Skeletal muscle tissue (tissue), 4 donors: ENCODE results near the gene PGPEP1. TPM values are rescaled to one million over a fixed set of nuclear protein-coding genes. Genes with fewer than 3 reads are reported as not detected.

Source experiments
- H3K27ac ChIP-seq: one replicate; pipeline ENCODE4 v1.7.0; 2013; ENCODE audit warnings: mild to moderate bottlenecking, low read depth, low read length, inconsistent platforms
- H3K27me3 ChIP-seq, 3 donors: one replicate each; pipeline ENCODE4 v1.7.0; 2013; ENCODE audit warnings: low read length in 3 of 3; ENCODE audit not compliant: control insufficient read depth in 3 of 3, insufficient read depth in 3 of 3
- H3K36me3 ChIP-seq, 3 donors: one replicate each; pipeline ENCODE4 v1.7.0; 2013; ENCODE audit warnings: low read length in 3 of 3; ENCODE audit not compliant: control insufficient read depth in 3 of 3, insufficient read depth in 3 of 3
- H3K4me1 ChIP-seq, 3 donors: one replicate each; pipeline ENCODE4 v1.7.0; 2013; ENCODE audit warnings: low read length in 3 of 3, mild to moderate bottlenecking in 3 of 3; ENCODE audit not compliant: control insufficient read depth in 3 of 3, insufficient read depth in 3 of 3
- H3K4me3 ChIP-seq, 3 donors: one replicate each; pipeline ENCODE4 v1.7.0; 2013; ENCODE audit warnings: low read length in 3 of 3
- H3K9ac ChIP-seq, 3 donors: one replicate each; pipeline ENCODE4 v1.7.0; 2013; ENCODE audit warnings: low read length in 3 of 3, mild to moderate bottlenecking in 3 of 3, moderate library complexity in 2 of 3, low read depth in 1 of 3
- H3K9me3 ChIP-seq, 3 donors: one replicate each; pipeline ENCODE4 v1.7.0; 2013; ENCODE audit warnings: low read length in 3 of 3; ENCODE audit not compliant: control insufficient read depth in 3 of 3
- total RNA-seq: library from RNA; depleted of rRNA; stranded (reverse); fragments of >200 nt; gene quantifications from one replicate; pipeline ENCODE4 v1.2.3, GENCODE V29; 2014
- donor health status: Osteomylitis.

Gene PGPEP1, protein sequence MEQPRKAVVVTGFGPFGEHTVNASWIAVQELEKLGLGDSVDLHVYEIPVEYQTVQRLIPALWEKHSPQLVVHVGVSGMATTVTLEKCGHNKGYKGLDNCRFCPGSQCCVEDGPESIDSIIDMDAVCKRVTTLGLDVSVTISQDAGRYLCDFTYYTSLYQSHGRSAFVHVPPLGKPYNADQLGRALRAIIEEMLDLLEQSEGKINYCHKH
- 10.4 TPM for total RNA-seq

GRCh38 chr19:18340190-18340989, at the start of gene PGPEP1:
TSS of gene PGPEP1 (plus strand) at chr19:18340598. CDS start at chr19:18340682, 84 bp downstream.
- Histone ChIP-seq H3K27me3 (no peaks in the 10 kb centered on the region), H3K4me3 (peak within 1 kb of the TSS; percentile 85 to 90 (median 87)), H3K9ac (peak within 1 kb of the TSS; percentile 82 to 90 (median 84)), H3K27ac (peak within 1 kb of the TSS; percentile 93), H3K4me1 (peaks cover 17 to 34% (median 25%) of the 10 kb centered on the region in 3 donors), H3K36me3 (peaks cover 2 to 8% (median 5%) of the 10 kb centered on the region in 3 donors), H3K9me3 (no peaks in the 10 kb centered on the region)

GRCh38 chr19:18291019-18291524, 49.3 kb upstream of the PGPEP1 start:
- Histone ChIP-seq H3K27ac (peak overlapping the region; percentile 97), H3K27me3 (no peaks in the 10 kb centered on the region), H3K9ac (peak overlapping the region in 2 of 3 donors; percentile 96 to 97), H3K9me3 (no peaks in the 10 kb centered on the region), H3K4me1 (peaks cover 6 to 25% (median 23%) of the 10 kb centered on the region in 3 donors), H3K4me3 (peak overlapping the region in 1 of 3 donors; percentile 79), H3K36me3 (no peaks in the 10 kb centered on the region)

DNA sequence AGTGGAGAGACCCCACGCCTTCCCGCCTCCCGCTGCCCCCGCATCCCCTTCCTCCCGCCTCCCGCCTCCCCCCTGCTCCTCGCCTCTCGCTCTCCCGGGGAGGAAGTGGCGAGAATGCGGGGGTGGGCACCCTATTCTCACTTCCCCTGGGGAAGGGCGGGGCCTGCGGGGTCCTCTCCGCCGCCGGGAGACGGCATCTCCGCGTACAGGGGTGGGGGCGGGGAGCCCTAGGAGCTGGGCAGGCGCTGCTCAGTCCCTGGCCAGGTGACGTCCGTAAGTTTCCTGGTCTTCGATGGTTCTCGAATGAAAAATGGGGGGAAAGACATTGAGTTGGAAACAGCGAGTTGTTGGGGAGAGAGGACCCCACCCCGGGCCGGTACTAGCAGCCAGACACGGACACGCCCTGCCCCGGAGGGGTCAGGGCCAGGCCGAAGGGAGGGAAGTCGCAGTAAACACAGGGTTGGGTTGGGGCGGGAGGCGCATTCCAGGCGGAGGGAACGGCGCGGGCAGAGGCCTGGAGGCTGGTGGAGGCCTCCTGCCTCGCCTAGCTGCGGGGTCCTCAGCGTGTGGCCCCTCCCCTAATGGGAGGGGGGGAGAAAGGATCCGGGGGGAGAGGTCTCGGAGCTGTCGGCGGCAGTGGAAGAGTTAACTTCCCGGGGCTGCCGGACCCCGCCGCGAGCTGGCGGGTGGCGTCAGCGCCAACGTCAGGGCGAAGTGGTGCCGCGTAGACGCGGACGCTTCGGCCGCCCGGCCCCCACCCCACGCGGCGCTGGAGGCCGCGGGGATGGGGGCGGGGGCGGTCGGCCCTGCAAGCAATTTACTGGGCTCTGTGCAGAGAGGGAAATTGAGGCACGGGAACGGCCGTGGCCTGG, 48.6 kb upstream of the PGPEP1 start:
- Histone ChIP-seq H3K4me3 (peak overlapping the region; percentile 79 to 84 (median 83)), H3K9me3 (no peaks in the 10 kb centered on the region), H3K4me1 (peaks cover 6 to 25% (median 23%) of the 10 kb centered on the region in 3 donors), H3K9ac (peak overlapping the region; percentile 92 to 97 (median 96)), H3K27me3 (no peaks in the 10 kb centered on the region), H3K36me3 (no peaks in the 10 kb centered on the region), H3K27ac (peak overlapping the region; percentile 97)

DNA sequence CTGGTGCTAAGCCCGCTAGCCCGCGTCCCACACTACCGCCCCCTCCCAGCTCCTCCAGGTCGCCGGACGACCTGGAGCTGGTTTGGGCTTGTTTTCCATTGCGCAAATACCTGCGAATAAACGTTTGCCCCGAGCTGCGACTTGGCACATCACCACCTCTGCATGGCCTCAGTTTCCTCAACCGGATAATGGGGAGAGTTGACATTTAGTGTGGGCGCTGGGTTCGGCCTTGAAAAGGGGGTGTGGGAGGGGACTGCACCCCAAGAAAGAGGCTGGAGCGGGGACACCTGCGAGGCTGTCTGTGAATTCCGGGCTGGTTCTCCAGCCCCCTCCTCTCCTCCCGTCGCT, 48.0 kb upstream of the PGPEP1 start:
- no peaks in the 10 kb centered on the region for H3K9me3 ChIP-seq
- H3K4me3 ChIP-seq: peak overlapping the region; percentile 79 to 84 (median 83)
- peak overlapping the region; percentile 97 for H3K27ac ChIP-seq
- no peaks in the 10 kb centered on the region for H3K27me3 ChIP-seq
- H3K4me1 ChIP-seq: peaks cover 6 to 25% (median 23%) of the 10 kb centered on the region in 3 donors
- H3K36me3 ChIP-seq: no peaks in the 10 kb centered on the region
- peak overlapping the region; percentile 92 to 97 (median 96) for H3K9ac ChIP-seq

DNA sequence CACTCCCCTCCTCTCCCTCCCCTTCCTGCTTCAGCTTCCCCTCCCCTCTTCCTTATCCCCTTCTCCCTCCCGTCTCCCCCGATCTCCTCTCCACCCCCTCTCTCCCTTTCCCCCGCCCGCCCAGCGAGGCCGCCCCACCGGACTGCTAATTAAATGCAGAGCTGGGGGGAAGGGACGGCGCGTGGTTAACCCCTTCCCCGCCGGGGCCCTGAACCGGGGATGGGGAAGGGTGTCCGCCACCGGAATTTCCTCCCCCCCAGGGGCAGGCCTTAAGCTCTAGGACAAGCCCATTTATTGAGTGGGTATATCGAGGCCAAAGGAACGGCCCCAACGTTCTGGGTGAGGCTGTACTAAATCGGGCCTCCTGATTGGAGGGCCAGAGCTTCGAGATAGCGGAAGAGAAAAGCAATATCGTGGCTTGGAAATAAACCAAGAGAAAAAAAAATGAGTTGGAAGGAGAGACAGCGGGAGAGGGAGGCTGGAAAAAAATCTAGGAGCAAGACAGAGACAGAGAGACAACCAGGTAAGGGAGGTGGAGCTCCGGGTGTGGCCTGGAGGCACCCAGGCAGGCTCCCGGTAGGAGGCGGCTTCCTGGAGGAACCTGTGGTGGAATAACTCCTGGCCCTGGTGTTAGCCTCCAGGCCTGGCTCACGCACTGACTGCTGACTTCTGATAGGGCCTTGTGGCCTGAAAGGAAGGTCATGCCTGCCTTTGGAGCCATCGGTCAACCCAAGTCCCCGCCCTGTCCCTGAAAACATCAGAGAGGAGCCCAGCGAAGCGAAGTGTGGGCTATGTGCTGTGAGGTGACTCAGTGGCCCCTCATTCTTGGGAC, 47.4 kb upstream of the PGPEP1 start:
- Histone ChIP-seq H3K4me3 (peak overlapping the region; percentile 79 to 84 (median 83)), H3K27me3 (no peaks in the 10 kb centered on the region), H3K9me3 (no peaks in the 10 kb centered on the region), H3K27ac (peak overlapping the region; percentile 97), H3K4me1 (peaks cover 6 to 25% (median 23%) of the 10 kb centered on the region in 3 donors), H3K9ac (peak overlapping the region; percentile 92 to 97 (median 96)), H3K36me3 (no peaks in the 10 kb centered on the region)

DNA sequence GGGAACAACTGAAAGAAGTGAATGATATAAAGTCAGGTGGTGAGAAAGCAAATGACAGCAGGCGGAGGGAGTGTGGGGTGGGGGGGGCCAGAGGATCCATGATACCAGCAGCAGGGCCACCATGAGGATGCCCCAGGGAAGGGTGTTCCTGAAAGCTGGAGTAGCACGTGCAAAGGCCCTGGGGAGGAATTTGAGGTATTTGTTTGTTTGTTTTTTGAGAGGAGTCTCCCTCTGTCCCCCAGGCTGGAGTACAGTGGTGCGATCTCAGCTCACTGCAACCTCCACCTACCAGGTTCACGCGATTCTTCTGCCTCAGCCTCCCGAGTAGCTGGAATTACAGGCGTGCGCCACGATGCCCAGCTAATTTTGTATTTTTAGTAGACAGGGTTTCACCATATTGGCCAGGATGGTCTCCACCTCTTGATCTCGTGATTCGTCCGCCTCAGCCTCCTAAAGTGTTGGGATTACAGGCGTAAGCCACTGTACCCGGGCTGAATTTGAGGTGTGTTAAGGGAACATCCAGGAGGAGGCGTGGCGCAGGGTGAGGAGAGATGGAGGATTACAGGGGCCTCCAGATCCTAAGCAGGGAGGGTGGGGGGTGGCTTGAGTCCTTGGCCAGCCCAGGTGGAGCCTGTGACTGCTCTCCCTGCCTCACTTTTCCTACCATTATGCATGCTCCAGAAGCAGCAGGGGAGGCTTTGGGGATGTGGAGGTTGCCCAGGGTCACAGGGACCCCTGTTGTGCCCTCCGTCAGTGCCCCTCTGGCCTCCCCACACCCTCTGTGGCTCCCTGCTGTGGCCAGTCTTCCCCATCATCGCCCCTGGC, 46.5 kb upstream of the PGPEP1 start:
- no peaks in the 10 kb centered on the region for H3K36me3 ChIP-seq
- peak overlapping the region in 1 of 3 donors; percentile 54 for H3K4me3 ChIP-seq
- peak overlapping the region in 1 of 3 donors; percentile 96 for H3K9ac ChIP-seq

GRCh38 chr19:18294467-18294864, 45.9 kb upstream of the PGPEP1 start:
- no peak overlapping the region for H3K9ac ChIP-seq
- no peak overlapping the region for H3K4me3 ChIP-seq
- peaks cover 6 to 25% (median 23%) of the 10 kb centered on the region in 3 donors for H3K4me1 ChIP-seq
- H3K27ac ChIP-seq: peak overlapping the region; percentile 97
- no peaks in the 10 kb centered on the region for H3K36me3 ChIP-seq
- H3K9me3 ChIP-seq: no peaks in the 10 kb centered on the region
- no peaks in the 10 kb centered on the region for H3K27me3 ChIP-seq

More for the DNA sequence above, 46.5 kb upstream of the PGPEP1 start:
- peaks cover 6 to 25% (median 23%) of the 10 kb centered on the region in 3 donors for H3K4me1 ChIP-seq
- no peaks in the 10 kb centered on the region for H3K9me3 ChIP-seq
- H3K27ac ChIP-seq: peak overlapping the region; percentile 97
- no peaks in the 10 kb centered on the region for H3K27me3 ChIP-seq

GRCh38 chr19:18295034-18295451, 45.4 kb upstream of the PGPEP1 start:
- H3K36me3 ChIP-seq: no peaks in the 10 kb centered on the region
- H3K27me3 ChIP-seq: no peaks in the 10 kb centered on the region
- no peak overlapping the region for H3K4me3 ChIP-seq
- H3K4me1 ChIP-seq: peaks cover 6 to 25% (median 22%) of the 10 kb centered on the region in 3 donors
- no peak overlapping the region for H3K27ac ChIP-seq
- no peak overlapping the region for H3K9ac ChIP-seq
- H3K9me3 ChIP-seq: no peaks in the 10 kb centered on the region
